Lower lobe of right lung (tissue), 2 donors: ENCODE data around the gene SETMAR. TPM values are rescaled to one million over a fixed set of nuclear protein-coding genes. Genes with fewer than 3 reads are reported as not detected.

Experiments
- ATAC-seq, 2 donors: fragments of 200-7000 bp; cut with Tn5 transposase; one replicate each; pipeline ENCODE4 v1.9.1; 2020 to 2022; ENCODE audit warnings: mild to moderate bottlenecking in 2 of 2, moderate library complexity in 2 of 2
- DNase-seq: peaks from one replicate; pipeline ENCODE4 v3.0.0-alpha.2; 2020
- H3K27ac ChIP-seq: fragments of 200-600 bp; one replicate; pipeline ENCODE4 v1.8.0; 2022
- H3K27me3 ChIP-seq: fragments of 200-600 bp; one replicate; pipeline ENCODE4 v1.8.0; 2022; ENCODE audit warnings: low read depth
- H3K36me3 ChIP-seq: fragments of 200-600 bp; one replicate; pipeline ENCODE4 v1.8.0; 2022; ENCODE audit warnings: mild to moderate bottlenecking
- H3K4me1 ChIP-seq: fragments of 200-600 bp; one replicate; pipeline ENCODE4 v1.8.0; 2022
- H3K4me3 ChIP-seq: fragments of 200-600 bp; one replicate; pipeline ENCODE4 v1.8.0; 2022; ENCODE audit warnings: mild to moderate bottlenecking
- H3K9me3 ChIP-seq: fragments of 200-600 bp; one replicate; pipeline ENCODE4 v1.8.0; 2022
- intact Hi-C: fragments of 100-400 bp; cut with DNase I; formaldehyde crosslinking; loops from one replicate; pipeline ENCODE4 v1.11.0; 2022
- total RNA-seq: library from RNA; stranded (reverse); fragmentation: NEBNext Ultra II Directional; extraction: Animal tissue kit (Norgen Biotek cat#: 25700); gene quantifications from one replicate; pipeline ENCODE4 v1.2.1, GENCODE V29; 2021
- TF ChIP-seq, protein P1 (sequence below): fragments of 200-600 bp; IDR thresholded peaks from one replicate; pipeline ENCODE4 v1.8.0; 2022; ENCODE audit warnings: antibody characterized with exemption, mild to moderate bottlenecking
- donor health status: DM: no; HTN: yes; CAD: no; lungs with severe emphysema.

Gene SETMAR
- total RNA-seq, 1 donor from 2014 or later: 14.1 TPM

DNA sequence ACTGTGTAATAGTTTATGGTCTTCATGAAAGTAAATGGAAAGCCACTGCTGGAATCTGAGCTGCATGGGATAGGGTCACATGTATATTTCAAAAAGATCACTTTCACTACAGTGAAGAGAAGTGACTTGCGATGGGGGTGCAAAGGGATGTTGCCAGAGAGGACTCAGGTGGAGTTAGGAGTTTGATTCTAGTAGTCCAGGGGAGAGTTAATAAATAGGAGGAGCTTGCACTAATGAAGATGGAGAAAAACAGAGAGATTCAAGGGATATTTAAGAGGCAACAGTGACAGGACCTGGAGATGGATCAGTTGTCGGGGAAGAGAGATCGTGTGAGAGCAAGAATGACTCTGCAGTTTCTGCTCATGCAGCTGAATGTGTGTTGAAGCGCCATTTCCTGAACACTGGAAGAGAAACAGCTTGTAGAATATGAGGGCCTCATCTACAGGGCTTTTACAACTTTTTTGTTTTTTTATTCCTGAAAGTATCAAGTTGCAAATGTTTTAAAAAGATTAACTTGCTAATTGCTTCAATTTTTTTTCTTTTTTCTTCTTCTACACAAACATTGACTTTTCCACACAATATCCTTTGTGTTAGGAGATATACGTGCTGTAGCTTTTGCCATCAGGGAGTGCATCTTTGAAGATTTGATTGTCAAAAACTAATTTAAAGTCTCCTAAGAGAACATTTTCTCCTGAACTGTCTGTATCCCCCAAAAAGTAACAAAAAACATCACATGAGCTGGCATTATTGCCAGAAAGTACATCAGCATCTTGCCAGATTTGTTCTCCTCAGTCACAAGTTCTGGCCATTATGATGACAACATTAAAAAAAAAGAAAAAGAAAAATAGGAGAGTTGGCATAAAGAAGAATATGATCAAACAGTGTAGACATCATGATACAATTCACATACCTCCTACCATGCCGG lies 37.5 kb downstream of the SETMAR start:
- H3K4me1 ChIP-seq: no peaks in the 10 kb centered on the region
- intact Hi-C loops: no loop called here
- no peak overlapping the region for H3K4me3 ChIP-seq
- no peak for ATAC-seq
- no peaks in the 10 kb centered on the region for H3K9me3 ChIP-seq
- TF ChIP-seq, protein P1, sequence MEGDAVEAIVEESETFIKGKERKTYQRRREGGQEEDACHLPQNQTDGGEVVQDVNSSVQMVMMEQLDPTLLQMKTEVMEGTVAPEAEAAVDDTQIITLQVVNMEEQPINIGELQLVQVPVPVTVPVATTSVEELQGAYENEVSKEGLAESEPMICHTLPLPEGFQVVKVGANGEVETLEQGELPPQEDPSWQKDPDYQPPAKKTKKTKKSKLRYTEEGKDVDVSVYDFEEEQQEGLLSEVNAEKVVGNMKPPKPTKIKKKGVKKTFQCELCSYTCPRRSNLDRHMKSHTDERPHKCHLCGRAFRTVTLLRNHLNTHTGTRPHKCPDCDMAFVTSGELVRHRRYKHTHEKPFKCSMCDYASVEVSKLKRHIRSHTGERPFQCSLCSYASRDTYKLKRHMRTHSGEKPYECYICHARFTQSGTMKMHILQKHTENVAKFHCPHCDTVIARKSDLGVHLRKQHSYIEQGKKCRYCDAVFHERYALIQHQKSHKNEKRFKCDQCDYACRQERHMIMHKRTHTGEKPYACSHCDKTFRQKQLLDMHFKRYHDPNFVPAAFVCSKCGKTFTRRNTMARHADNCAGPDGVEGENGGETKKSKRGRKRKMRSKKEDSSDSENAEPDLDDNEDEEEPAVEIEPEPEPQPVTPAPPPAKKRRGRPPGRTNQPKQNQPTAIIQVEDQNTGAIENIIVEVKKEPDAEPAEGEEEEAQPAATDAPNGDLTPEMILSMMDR: no peak
- no peak for DNase-seq
- no peak overlapping the region for H3K27ac ChIP-seq
- no peaks in the 10 kb centered on the region for H3K36me3 ChIP-seq
- no peaks in the 10 kb centered on the region for H3K27me3 ChIP-seq

DNA sequence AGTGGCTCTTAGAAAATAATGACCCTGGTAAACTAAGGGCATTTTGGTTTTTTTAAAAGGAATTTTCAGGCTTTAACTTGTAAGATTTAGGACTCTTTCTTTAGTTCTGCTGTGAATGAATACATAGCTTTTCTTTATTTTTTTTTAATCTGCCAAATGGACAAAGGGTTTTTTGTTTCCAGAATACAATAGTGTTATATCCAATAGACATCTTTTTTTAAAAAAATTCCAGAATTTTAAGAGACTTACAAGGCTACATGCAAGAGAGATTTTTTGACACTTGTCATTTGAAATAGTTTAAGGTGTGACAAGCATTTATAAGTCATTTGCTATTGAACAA lies 38.1 kb downstream of the SETMAR start:
- Histone ChIP-seq H3K9me3 (no peaks in the 10 kb centered on the region), H3K4me3 (no peak overlapping the region), H3K36me3 (no peaks in the 10 kb centered on the region), H3K27ac (no peak overlapping the region), H3K4me1 (no peaks in the 10 kb centered on the region), H3K27me3 (no peaks in the 10 kb centered on the region)
- ATAC-seq: no peak
- no peak for DNase-seq
- intact Hi-C loops: no loop called here
- TF ChIP-seq, protein P1: no peak

DNA sequence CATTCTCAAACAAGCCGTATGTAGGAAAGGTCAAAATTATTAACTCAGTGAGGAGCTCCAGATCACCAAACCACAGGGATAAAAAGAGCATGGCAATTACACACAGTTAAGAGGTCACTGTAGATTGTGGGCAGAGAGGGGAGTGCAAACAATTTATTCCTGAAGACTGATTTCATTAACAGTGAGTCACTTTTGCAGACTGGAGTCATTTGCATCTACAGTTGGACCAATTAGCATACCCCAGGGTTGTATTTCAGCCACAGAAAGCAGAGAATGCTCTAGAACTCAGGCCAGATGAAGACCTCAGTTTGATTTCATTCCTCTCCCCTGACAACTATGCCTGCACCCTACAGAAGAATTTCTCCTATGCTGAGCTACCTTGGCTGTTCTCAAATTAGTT lies 40.1 kb downstream of the SETMAR start:
- Histone ChIP-seq H3K27ac (no peak overlapping the region), H3K4me3 (no peak overlapping the region), H3K36me3 (no peaks in the 10 kb centered on the region), H3K27me3 (no peaks in the 10 kb centered on the region), H3K9me3 (no peaks in the 10 kb centered on the region), H3K4me1 (no peaks in the 10 kb centered on the region)
- ATAC-seq: no peak
- TF ChIP-seq, protein P1: no peak
- no peak for DNase-seq
- intact Hi-C loops: no loop called here

DNA sequence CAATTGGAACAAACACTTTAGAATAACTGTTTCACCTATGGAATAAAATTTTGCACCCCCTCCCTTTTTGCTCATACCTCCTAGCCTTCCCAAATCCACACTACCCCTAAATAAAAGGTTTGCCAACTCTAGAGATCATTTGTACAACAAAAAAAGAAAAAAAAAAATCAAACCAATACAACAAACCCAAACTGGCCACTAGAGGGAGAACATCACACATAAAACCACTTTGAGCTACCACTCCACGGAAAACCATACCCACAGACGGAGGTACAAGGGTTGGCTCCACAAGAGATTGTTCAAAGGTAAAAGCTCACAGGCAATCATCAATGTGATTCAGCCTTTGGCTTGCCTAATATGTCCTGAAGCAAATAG lies 47.6 kb downstream of the SETMAR start:
- Histone ChIP-seq H3K4me1 (peaks cover 17% of the 10 kb centered on the region), H3K27ac (peak overlapping the region; percentile 72), H3K27me3 (no peaks in the 10 kb centered on the region), H3K4me3 (peak overlapping the region; percentile 42), H3K36me3 (no peaks in the 10 kb centered on the region), H3K9me3 (no peaks in the 10 kb centered on the region)
- ATAC-seq (peak; percentile 91 to 94), DNase-seq (no peak)
- TF ChIP-seq, protein P1: peak; percentile 79
- intact Hi-C loops: loop anchor here (10.0 kb wide), 1 partner anchor 284 kb away; no protein-coding TSS in a partner anchor

DNA sequence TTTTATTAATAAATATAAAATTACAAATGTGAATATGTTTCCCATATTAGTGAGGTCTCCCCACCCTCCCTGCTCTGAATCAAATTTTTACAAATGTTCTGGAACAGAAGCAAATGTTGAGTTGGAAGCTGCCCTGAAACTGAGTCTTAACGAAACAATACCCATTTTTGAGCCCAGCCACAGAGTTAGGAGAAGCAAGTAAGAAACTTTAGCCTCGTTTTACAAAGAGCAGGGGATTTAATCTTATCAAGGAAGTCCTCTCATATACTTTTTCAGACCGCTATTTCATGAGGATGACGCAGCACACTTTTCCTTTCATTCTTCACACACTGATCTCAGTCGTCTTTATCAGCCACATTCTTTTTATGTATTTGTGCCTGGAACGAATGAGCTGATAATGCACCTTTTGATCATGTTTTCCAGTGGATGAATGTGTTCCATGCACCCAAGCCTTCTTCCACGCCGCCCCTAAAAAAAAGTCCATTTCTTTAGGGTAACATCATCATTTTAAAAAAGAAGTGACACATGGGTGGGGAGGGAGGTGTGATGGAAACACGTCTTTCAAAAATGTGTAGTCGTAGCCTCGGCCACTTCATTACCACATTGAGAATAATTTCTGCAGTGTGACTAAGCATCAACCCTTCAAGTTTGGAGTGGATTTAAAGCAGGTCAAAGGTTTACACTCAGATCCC lies 48.1 kb downstream of the SETMAR start:
- Histone ChIP-seq H3K36me3 (no peaks in the 10 kb centered on the region), H3K9me3 (no peaks in the 10 kb centered on the region), H3K27ac (peak overlapping the region; percentile 72), H3K4me3 (peak overlapping the region; percentile 42), H3K4me1 (peaks cover 22% of the 10 kb centered on the region), H3K27me3 (no peaks in the 10 kb centered on the region)
- ATAC-seq (peak; percentile 64 to 83), DNase-seq (no peak)
- TF ChIP-seq, protein P1: no peak
- intact Hi-C loops: loop anchor here (10.0 kb wide), 1 partner anchor 283 kb away; no protein-coding TSS in a partner anchor
